Activated CD4-positive, alpha-beta T cell treated with anti-CD3 and anti-CD28 coated beads, Interleukin-2, Interleukin-4, amounts not matched to agents 100 ng/mL and 50 ng/mL, durations not matched to agents 16 hours and 8 hours (primary cell): ENCODE results near the gene DRC7.

Experiments used
- DNase-seq: peaks from one replicate; pipeline ENCODE4 v3.0.0-alpha.2; 2020; ENCODE audit warnings: low spot score

DRC7 gene

DNA sequence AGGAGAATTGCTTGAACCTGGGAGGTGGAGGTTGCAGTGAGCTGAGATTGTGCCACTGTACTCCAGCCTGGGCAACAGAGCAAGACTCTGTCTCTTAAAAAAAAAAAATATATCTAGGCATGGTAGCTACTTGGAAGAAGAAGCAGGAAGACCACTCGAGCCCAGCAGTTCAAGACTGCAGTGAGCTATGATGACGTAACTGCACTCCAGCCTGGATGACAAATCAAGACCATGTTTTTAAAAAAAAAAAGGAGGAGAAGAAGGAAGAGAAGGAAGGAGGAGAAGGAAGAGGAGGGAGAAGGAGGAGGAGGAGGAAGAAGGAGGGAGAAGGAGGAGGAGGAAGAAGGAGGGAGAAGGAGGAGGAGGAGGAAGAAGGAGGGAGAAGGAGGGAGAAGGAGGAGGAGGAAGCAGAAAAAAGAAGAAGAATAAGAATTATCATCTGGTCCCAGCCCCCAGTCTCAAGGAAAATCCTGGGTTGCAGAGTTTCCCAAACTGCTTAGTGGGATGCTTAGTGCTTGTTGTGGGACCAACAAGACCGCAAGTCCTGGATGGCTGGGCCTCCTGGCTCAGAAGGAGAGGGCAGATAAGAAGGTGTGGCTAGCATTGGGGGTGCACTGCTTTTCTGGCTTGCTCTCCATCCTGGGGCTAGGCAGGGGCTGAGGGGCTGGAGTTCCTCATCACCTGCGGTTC lies 3.7 kb upstream of the DRC7 start:
- DNase-seq: no peak

DNA sequence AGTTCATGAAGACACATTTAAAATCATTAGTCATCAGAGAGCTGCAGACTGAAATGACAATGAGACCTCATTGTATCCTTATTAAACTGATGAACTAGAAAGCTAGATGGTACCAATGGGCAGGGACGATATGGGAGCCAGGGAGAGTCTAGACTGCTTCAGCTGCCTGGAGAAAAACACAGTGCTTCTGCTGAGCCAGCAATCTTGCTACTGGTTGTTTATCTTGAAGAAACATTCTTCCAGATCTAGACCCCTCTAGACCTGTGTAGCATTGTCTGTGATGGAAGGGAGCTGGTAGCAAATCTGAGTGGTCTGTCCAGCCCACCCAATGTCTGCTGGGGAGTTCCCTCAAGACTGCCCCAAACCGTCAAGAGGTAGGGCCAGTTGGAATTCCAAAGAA lies 2.0 kb upstream of the DRC7 start:
- no peak for DNase-seq

DNA sequence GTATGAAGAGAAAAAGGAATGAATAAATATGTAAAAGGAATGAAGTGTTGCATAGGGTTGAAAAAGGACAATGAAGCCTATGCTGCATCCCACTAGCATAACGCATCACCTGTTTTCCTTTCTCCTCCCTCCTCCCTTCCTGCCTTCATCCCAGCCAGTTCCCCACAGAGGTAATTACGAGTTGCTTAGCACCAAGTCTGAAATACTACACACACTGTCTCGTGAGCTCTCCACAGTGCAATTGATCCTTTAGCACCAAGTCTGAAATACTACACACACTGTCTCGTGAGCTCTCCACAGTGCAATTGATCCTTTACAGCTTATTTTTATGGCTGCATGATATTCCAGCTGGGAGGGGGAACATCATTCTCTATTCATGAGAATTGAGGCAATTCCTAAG lies 1.1 kb upstream of the DRC7 start:
- no peak for DNase-seq

DNA sequence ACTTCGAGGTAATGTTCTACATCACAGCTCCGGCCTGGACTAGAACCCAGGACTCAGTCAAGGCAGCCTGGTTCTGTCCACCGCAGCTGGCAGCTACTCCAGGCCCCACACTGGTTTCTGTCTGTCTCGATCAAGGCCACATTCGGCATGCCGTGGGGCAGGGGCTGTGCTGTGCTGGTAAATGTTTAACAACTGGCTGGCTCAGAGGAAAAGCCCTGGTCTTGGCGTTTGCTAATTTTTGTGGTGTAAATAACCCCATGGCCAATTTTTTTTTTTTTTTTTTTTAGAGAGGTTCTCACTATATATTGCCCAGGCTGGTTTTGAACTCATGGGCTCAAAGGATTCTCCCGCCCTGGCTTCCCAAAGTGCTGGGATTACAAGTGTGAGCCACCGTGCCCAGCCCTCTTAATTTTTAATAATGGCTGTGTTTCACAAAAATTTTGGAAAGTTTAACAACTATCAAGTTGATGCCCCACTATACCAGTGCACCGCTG lies 328 bp upstream of the DRC7 start:
- DNase-seq: no peak

DNA sequence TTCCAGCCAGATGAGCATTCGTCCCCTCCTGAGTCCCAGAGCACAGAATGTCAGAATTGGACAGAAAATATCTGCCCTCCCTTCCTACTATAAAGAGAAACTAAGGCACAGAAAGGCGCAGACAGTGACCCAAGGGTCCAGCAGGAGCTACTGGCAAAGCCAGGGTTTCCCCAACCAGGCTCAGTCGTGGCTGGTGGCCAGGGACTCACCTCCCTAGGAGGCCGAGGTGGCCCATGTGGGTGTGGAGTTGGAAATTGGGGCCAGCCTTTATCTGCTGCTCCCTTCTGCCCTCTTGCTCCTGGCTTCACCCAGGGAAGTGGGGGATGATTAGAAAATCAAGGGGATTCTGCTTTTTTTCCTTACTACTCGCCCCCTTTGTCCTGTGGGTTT lies 1.1 kb downstream of the DRC7 start:
- no peak for DNase-seq

DNA sequence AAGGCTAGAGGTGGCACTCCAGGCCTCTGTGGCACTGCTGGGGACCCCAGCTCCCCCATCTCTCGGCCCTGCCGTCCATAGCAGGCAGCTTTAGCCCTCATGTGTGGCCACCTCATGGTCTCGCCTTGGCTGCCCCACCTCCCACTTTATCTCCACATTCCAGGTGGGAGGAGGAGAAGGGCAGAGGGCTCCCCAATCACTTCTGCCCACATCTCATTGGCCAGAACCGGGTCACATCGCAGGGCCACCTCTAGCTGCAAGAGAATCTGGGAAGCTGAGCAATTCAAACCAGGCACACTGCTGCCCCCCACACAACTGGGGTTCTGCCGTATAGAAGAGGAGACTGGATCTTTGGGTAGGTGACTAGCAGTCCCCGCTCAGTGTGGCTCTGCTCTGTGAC lies 1.6 kb downstream of the DRC7 start:
- no peak for DNase-seq

DNA sequence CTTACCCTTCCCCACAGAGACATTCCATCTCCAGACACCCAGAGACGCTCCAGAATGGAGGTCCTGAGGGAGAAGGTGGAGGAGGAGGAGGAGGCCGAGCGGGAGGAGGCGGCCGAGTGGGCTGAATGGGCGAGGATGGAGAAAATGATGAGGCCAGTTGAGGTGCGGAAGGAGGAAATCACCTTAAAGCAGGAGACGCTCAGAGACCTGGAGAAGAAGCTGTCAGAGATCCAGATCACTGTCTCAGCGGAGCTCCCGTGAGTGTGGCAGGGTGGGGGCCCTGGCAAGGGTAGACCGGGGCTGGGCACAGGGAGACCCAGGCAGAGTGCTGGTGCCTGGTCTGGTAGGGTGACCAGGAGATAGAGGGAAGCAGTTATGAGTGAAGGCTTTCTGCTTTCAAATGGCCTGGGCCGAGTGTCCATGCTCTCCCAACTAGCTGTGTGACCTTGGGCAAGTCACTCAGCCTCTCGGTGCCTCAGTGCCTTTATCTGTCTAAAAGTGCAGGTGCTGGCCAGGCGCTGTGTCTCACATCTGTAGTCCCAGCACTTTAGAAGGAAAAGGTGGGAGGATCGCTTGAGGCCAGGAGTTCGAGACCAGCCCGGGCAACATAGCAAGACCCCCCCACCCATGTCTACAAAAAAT lies 3.4 kb downstream of the DRC7 start:
- no peak for DNase-seq

DNA sequence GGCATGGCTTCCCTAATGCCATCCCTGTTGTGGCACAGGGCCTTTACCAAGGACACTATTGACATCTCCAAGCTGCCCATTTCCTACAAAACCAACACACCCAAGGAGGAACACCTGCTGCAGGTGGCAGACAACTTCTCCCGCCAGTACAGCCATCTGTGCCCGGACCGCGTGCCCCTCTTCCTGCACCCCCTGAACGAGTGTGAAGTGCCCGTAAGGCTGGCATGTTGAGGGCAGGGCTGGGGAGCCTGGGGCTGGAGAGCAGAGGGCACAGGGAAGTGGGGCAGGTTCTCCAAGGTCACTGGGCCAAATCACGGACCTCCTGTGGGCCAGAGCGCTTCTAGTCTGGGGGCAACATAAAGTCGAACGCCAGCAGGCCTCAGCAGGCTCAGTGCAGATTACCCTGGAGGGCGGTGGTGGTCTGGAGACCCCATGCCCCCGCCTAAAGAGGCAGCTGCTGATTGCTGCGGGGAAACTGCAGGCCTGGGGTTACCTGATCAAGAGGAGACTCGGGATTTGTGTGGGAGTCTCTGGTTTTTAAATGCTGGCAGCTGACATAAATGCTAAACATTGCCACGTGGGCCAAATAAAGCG lies 4.3 kb downstream of the DRC7 start:
- no peak for DNase-seq

DNA sequence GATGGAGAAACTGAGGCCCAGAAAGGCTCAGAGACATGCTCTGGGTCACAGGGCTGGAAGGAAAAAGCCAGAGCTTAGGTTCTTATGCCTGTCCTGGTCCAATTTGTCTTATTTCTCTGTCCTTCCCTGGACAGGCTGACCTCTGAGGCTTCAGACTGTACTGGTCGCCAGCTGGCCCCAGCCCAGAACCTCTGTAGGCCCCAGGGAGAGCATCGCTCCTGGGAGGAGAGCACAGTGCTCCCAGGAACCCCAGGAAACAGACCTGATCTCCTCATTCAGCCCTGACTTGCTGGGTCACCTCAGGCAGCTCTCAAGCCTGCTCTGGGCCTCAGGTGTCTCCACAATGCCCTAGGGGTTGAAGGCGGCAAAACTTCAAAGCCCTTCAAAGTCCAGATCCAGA lies 4.9 kb downstream of the DRC7 start:
- no peak for DNase-seq

DNA sequence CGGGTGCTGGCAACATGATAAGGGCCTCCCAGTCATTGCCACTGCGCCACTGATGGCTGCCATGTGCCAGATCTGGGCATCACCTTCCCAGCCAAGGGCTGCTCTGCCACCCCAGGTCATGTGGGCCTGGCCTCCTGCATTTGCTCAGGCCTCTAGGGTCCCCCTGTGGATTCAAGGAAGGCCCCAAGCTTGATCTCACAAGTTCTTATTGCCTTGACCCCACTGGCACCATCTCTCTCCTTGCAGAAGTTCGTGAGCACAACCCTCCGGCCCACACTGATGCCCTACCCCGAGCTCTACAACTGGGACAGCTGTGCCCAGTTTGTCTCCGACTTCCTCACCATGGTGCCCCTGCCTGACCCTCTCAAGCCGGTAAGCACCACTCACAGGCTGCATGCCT lies 5.3 kb downstream of the DRC7 start:
- DNase-seq: no peak

DNA sequence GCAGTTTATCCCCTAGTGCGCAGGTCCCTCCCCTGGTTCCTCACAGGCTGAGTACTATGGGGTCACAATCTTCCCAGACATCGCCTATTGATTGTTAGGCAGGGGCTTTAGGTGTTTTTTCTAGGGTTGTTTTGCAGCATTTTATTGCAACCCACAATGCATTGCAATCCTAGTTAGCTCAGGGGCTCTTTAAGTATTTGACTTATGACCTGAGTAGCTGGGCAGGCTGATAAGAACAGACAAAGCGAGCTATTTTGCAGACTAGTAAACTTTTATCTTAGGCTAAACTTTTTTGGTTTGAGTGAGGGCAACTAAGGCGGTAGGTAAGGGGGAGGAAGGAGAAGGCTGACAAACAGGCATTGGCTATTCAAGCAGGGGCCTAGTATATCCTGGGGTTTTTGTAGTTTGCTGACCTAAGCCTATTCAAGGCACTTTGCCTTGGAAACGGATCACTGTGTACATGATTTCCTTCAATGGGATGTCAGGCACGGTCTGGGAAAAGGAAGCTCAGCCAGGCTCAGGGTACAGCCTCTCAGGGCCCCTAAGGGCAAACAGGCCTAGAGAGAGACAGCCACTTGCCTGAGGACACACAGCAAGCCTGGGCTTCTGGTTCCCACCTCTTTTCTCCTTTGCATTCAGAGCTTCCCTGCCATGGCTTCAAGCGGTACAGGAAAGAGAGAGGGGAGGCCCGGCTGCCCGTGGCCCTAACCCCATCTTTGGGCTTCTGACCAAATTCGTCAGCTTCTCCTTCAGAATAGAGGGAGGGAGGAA lies 6.4 kb downstream of the DRC7 start:
- DNase-seq: no peak

DNA sequence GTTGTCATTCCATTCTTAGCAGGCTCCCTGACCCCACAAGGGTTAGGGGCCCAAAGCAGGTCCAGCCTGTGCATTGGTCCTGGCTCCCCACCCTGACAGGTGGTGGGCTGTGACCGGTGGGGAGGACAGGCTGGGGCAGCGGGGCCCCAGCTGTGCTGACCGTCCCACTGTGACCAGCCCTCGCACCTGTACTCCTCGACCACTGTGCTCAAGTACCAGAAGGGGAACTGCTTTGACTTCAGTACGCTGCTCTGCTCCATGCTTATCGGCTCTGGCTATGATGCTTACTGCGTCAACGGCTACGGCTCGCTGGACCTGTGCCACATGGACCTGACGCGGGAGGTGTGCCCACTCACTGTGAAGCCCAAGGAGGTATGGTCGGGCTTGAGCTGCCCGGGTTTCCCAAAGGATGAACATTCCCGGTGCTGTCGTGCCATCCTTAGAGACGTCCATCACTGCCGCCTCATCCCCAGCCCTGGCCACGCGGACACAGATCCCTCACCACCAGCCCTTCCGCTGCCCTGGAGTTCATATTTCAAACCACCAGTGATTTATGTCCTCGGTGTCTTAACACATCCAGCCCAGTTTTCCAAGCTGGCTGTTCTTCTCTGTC lies 7.3 kb downstream of the DRC7 start:
- no peak for DNase-seq

DNA sequence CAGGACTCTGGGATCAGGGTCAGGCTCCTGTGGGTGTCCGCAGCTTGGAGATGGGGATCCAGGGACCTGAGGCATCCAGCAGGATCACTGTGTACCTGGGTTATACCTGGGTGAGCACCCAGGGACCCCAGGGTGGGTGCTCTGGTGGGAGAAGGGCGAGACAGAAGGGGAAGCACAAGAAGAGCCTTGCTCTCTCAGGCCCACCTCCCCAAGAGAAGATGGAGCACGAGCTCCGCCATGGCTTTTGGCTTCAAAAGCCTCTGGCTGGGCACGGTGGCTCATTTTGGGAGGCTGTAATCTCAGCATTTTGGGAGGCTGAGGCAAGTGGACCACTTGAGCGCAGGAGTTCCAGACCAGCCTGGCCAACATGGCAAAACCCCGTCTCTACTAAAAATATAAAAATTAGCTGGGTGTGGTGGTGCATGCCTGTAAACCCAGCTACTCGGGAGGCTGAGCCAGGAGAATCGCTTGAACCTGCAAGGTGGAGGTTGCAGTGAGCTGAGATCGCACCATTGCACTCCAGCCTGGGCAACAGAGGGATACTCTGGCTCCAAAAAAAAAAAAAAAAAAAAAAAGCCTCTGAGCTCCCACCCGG lies 8.9 kb downstream of the DRC7 start:
- no peak for DNase-seq

DNA sequence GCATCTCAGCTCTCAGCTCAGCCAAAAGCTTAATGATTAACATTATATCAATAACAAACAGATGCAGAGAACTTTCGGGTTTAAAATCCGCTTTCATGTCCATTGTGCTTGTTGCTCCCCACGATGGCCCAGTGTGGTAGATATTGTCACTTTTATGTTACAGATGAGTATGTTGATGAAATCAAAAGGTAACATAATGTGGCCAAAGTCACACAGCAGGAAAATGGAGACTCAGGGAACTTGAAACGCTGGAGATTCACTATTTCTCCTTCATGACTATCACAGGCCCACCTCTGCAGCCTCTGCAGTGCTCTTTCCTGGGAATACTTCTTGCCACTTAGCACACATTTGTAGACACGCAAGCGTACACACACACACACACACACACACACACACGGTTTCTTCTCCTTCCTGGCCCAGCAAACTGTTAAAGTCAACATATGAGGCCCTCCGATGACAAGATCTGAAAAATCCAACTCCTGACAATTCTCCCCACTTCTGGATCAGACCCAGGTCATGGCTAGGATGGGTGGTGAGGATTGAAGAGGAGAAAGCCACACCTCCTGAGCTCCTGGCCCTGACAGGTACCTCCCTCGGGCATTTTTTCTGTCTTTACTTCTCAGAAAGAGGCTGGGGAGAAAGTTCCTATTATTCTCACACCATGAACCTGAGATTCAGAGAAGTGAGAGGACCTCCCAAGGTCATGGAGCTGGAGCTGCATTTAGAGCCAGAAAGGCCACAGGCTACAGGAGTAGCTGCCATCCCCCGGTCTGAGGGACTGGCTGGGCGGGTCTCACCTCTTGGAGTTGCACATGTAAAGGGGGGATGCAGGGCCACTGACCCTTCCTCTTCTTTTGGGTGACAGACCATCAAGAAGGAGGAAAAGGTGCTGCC lies 9.7 kb downstream of the DRC7 start:
- DNase-seq: no peak

DNA sequence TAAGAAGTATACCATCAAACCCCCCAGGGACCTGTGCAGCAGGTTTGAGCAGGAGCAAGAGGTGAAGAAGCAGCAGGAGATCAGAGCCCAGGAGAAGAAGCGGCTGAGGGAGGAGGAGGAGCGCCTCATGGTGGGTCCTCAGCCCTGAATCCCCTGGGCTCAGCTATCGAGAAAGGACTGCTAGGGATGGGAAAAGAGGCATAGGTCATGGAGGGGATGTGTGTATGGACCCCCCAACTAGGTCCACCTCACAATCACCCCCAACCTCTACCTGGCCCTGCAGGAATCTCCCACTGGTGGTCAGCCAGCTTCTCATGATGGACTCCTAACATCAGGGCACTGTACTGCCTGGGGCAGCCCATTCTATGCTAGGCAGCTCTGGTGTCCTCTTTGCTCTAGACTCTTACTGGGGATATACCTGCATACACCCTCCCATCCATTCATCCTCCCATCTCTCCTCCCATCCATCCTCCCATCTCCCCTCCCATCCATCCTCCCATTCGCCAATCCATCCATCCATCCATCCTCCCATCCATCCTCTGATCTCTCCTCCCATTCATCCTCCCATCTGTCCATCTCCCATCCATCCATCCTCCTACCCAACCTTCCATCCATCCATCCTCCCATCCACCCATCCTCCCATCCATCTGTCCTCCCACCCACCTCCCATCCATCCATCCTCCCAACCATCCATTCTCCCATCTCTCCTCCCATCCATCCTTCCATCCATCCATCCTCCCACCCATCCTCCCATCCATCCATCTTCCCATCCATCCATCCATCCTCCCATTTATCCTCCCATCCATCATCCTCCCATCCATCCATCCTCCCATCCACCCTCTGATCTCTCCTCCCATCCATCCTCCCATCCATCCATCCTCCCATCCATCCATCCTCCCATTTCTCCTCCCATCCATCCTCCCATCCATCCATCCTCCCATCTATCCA lies 10.6 kb downstream of the DRC7 start:
- no peak for DNase-seq

DNA sequence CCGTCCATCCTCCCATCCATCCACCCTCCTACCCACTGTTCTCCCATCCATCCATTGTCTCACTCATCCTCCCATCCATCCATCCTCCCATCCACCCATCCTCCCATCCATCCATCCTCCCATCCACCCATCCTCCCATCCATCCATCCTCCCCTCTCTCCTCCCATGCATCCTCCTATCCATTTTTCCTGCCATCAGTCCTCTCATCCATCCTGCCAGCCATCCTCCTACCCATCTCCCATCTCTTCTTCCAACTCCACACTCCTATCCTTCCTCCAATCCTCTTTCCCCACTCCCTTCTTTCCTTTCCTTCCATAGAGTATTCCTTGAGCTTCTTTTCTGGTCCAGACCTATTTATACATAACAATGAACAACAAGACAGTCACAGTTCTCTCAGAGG lies 12.1 kb downstream of the DRC7 start:
- DNase-seq: no peak

DNA sequence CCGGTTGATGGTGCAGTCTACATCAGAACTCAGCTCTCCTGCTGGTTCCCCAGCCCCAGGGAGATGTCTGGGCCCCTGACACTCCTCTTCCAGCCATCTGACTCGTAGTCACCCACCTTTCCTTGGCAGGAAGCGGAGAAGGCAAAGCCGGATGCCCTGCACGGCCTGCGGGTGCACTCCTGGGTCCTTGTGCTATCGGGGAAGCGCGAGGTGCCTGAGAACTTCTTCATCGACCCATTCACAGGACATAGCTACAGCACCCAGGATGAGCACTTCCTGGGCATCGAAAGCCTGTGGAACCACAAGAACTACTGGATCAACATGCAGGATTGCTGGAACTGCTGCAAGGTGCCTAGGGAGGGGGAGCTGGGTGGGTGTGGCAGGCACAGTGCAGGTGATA lies 12.7 kb downstream of the DRC7 start:
- no peak for DNase-seq

DNA sequence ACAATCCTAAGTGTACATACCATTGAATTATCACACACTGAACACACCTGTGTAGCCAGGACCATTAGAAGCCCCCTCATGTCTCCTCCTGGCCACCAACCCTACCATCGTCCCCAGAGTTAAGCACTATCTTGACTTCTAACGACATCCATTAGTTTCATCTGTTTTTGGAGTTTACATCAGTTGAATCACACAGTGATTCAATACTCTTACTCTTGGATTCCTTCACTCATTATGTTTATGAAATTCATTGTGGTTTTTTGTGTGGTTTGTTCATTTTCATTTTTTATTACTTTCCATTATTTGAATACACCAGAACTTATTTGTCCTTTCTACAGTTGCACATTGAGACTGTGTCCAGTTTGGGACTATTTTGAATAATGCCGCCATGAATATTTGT lies 13.6 kb downstream of the DRC7 start:
- no peak for DNase-seq

DNA sequence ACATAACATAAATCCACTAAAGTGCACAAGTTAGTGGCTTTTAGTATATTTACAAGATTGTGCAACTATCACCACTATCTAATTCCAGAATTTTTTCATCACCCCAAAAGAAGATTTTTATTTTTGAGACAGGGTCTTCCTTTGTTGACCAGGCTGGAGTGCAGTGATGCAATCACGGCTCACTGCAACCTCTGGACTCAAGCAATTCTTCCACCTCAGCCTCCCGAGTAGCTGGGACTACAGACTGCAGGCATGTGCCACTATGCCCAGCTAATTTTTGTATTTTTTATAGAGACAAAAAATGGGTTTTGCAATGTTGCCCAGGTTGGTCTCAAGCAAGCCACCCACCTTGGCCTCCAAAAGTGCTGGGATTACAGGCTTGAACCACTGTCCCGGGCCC lies 15.1 kb downstream of the DRC7 start:
- no peak for DNase-seq

DNA sequence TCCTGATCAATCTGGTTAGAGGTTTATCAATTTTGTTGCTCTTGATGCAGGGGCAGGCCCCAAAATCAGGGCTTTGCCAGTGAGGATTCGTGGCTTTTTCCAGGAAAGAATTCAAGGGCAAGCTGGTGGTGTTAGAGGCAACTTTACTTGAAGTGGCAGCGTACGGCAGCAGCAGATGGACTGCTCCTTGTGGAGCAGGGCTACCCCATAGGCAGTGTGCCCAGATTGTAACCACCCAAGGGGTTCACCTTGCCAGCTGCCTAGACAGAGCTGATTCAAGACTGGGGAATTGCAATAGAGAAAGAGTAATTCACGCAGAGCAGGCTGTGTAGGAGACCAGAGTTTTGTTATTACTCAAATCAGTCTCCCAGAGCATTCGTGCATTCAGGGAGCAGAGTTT lies 16.7 kb downstream of the DRC7 start:
- DNase-seq: no peak
